Measurements from ENCODE around the gene NTSR1.

Gene NTSR1

DNA sequence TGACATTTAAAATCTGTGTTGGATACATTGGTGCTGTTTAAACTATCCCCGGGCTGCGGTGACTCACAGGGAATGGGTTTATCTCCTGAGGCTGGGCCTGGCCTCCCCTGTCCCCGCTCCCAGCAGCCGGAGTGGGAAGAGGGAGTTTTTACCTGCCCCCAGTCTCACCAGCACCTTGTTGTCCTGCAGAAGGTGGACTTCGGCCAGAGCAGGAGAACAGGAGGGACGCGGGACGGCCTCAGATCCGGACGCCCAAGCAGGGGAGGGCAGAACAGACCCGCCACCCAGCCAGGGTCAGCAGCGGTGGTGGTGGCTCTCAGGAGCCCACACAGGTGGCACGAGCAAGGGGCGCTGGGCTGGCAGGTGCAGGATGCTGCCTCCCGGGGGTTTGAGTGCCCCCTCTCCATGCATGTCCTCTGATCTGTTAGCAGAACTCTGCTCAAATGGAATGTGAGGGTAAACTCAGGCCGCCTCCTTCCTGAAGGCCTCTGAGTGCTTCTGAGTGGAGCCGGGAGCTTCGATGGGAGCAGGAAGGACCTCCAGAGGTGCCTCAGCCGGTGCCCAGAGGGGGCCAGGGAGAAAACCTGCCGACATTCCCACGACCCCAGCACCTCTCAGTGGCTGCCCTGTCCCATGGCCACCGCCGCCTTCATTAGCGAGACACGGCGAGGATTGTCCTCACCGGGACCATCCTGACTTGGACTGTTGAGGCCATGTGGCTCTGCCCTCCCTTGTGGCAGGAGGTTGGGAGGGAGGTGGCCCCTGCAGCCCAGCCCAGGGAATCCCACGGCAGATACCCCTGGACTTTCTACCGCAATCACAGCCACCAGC, 44.2 kb downstream of the NTSR1 start:
- H3K9ac ChIP-seq = no peak overlapping the region
- no peak overlapping the region for H3K4me3 ChIP-seq (IDR thresholded peaks at IDR 0.05; ENCODE audit: insufficient read depth, low read depth, low read length)
- H2AFZ ChIP-seq (ENCODE audit: low read depth) = no peak overlapping the region
- no peaks in the 10 kb centered on the region for H3K4me1 ChIP-seq (ENCODE audit: low read depth, poor library complexity, severe bottlenecking)
- no peak overlapping the region for H3K27ac ChIP-seq
- H3K79me2 ChIP-seq (ENCODE audit: insufficient read depth, low read depth) = no peaks in the 10 kb centered on the region
- no peak overlapping the region for H3K4me2 ChIP-seq
- H3K27me3 ChIP-seq (ENCODE audit: insufficient read depth, low read depth) = peaks cover 87% of the 10 kb centered on the region
- no peaks in the 10 kb centered on the region for H3K36me3 ChIP-seq (ENCODE audit: insufficient read depth)
- TF ChIP-seq, protein P1, sequence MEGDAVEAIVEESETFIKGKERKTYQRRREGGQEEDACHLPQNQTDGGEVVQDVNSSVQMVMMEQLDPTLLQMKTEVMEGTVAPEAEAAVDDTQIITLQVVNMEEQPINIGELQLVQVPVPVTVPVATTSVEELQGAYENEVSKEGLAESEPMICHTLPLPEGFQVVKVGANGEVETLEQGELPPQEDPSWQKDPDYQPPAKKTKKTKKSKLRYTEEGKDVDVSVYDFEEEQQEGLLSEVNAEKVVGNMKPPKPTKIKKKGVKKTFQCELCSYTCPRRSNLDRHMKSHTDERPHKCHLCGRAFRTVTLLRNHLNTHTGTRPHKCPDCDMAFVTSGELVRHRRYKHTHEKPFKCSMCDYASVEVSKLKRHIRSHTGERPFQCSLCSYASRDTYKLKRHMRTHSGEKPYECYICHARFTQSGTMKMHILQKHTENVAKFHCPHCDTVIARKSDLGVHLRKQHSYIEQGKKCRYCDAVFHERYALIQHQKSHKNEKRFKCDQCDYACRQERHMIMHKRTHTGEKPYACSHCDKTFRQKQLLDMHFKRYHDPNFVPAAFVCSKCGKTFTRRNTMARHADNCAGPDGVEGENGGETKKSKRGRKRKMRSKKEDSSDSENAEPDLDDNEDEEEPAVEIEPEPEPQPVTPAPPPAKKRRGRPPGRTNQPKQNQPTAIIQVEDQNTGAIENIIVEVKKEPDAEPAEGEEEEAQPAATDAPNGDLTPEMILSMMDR (conservative IDR thresholded peaks at IDR 0.05; ENCODE audit: low read depth, low read length) = no peak
- H4K20me1 ChIP-seq (ENCODE audit: insufficient read depth) = no peaks in the 10 kb centered on the region

DNA sequence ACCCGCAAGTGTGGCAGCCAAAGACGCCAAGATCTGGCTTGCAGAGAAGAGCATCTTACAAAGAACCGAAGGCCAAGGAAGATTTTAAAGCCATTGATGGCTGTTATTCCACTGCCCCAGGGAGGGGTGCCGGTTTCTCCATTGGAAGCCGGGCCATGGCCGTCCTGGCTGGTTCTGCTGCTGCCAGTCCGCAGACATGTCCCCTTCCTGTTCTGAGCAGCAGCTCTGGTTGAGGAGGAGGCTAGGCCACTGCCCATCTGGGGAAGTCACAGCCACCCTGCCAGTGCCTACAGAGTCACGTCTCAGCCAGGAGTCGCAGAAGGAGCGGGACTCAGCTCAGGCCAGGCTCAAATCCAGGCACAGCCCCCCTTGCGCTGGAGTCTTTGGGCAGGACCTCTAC, 45.0 kb downstream of the NTSR1 start:
- H3K27me3 ChIP-seq (ENCODE audit: insufficient read depth, low read depth) = peaks cover 86% of the 10 kb centered on the region

DNA sequence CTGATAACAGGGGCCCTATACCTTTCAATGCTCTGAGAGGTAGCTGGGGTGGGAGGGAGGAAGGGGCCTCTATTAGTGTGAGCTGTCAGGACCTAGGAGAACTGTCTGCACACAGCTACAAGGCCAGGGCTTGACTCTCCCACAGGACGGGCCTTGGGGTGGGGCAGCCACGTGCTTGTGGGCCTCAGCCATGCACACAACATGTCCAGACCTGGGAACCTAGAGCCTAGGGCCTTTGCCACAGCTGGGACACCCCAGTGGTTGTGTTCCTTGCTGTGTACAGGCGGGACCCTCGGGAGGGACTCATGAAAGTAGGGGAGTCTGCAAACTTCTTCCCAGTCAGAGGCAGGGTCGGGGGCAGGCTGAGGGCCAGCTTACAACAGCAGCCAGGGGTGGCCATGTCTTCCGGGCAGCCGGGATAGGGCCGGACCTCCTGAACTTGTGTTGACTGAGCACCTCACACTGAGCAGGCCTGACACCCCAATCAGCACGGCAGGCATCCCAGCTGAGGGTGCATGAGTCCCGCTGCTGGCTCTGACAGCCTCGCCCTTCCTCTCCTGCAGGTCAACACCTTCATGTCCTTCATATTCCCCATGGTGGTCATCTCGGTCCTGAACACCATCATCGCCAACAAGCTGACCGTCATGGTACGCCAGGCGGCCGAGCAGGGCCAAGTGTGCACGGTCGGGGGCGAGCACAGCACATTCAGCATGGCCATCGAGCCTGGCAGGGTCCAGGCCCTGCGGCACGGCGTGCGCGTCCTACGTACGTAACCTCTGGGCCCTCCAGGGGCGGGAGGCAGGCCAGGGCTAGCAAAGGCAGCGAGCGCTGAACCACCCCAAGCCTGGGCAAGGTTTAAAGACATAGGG, 45.7 kb downstream of the NTSR1 start:
- TF ChIP-seq, protein P1 (conservative IDR thresholded peaks at IDR 0.05; ENCODE audit: low read depth, low read length) = no peak
- Histone ChIP-seq H4K20me1 (ENCODE audit: insufficient read depth) (no peaks in the 10 kb centered on the region), H3K36me3 (ENCODE audit: insufficient read depth) (no peaks in the 10 kb centered on the region), H3K27ac (no peak overlapping the region), H3K9ac (no peak overlapping the region), H3K4me3 (IDR thresholded peaks at IDR 0.05; ENCODE audit: insufficient read depth, low read depth, low read length) (no peak overlapping the region), H2AFZ (ENCODE audit: low read depth) (no peak overlapping the region), H3K79me2 (ENCODE audit: insufficient read depth, low read depth) (no peaks in the 10 kb centered on the region), H3K27me3 (ENCODE audit: insufficient read depth, low read depth) (peaks cover 86% of the 10 kb centered on the region), H3K4me2 (no peak overlapping the region), H3K4me1 (ENCODE audit: low read depth, poor library complexity, severe bottlenecking) (no peaks in the 10 kb centered on the region)

More for the DNA sequence above, 45.0 kb downstream of the NTSR1 start:
- Histone ChIP-seq H3K4me2 (no peak overlapping the region), H3K27ac (no peak overlapping the region), H3K4me1 (ENCODE audit: low read depth, poor library complexity, severe bottlenecking) (no peaks in the 10 kb centered on the region), H3K36me3 (ENCODE audit: insufficient read depth) (no peaks in the 10 kb centered on the region), H2AFZ (ENCODE audit: low read depth) (no peak overlapping the region), H4K20me1 (ENCODE audit: insufficient read depth) (no peaks in the 10 kb centered on the region), H3K4me3 (IDR thresholded peaks at IDR 0.05; ENCODE audit: insufficient read depth, low read depth, low read length) (no peak overlapping the region), H3K9ac (no peak overlapping the region), H3K79me2 (ENCODE audit: insufficient read depth, low read depth) (no peaks in the 10 kb centered on the region)
- TF ChIP-seq, protein P1 (conservative IDR thresholded peaks at IDR 0.05; ENCODE audit: low read depth, low read length) = no peak

DNA sequence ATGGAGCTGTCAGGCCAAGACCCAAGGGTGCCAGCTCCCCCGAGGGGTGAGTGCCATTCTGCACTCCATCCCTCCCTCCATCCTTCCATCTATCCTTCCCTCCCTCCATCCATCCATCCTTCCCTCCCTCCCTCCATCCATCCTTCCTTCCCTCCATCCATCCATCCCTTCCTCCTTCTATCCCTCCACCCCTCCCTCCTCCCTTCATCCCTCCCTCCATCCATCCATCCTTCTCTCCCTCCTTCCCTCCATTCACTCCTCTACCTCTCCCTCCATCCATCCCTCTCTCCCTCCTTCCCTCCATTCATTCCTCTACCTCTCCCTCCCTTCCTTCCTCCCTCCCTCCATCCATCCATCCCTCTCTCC, 46.3 kb downstream of the NTSR1 start:
- Histone ChIP-seq H3K9ac (no peak overlapping the region), H3K27ac (no peak overlapping the region), H3K27me3 (ENCODE audit: insufficient read depth, low read depth) (peaks cover 86% of the 10 kb centered on the region), H4K20me1 (ENCODE audit: insufficient read depth) (no peaks in the 10 kb centered on the region), H3K36me3 (ENCODE audit: insufficient read depth) (no peaks in the 10 kb centered on the region), H3K79me2 (ENCODE audit: insufficient read depth, low read depth) (no peaks in the 10 kb centered on the region), H3K4me3 (IDR thresholded peaks at IDR 0.05; ENCODE audit: insufficient read depth, low read depth, low read length) (no peak overlapping the region), H3K4me2 (no peak overlapping the region), H2AFZ (ENCODE audit: low read depth) (no peak overlapping the region), H3K4me1 (ENCODE audit: low read depth, poor library complexity, severe bottlenecking) (no peaks in the 10 kb centered on the region)
- TF ChIP-seq, protein P1 (conservative IDR thresholded peaks at IDR 0.05; ENCODE audit: low read depth, low read length) = no peak
